GM18519 (cell line): ENCODE results near the gene SH3BP4.

Source experiments
- ATAC-seq: cut with Tn5 transposase; IDR thresholded peaks from one replicate; pipeline ENCODE4 v1.9.1; 2021; ENCODE audit warnings: mild to moderate bottlenecking, moderate library complexity; ENCODE audit not compliant: unreplicated experiment, low FRiP score

The SH3BP4 gene

DNA sequence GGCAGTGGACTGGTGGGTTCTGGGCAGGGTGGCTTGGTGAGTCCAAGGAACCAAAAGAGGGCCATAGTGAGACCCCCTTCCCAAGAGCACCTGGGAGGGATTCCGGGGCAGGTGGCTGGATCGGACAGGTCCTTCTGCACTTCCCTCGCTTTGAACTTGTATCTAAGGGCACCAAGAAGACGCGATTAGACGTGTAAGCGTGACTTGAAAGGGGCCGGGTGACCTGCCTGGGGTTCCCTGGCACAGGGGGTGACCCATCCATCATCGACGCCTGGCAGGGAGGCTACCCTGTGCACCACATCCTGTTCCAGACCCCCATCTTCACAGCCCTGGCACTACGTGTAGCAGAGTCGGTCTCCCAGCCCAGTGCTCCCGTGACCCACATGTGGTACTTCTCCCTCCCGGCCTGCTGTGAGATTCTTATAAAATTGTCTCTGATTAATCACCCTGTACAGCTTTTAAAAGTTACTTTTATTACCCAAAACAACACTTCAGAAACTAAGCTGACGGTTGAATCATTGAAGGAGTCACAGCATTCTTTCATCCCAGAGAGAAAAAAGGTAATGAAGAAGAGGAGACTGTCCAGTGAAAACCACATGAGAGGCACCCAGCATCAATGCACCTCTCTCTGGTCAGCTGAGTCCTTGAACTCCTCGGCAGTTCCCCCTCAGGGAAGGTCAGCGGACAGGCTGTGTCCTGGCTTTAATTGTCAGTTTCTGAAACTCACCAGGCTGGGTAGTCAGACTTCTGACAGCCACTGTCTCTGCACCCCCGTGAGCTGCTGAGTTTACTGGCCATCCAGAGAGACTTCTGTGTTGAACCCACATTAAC, 13.0 kb downstream of the SH3BP4 start:
- ATAC-seq: no peak

DNA sequence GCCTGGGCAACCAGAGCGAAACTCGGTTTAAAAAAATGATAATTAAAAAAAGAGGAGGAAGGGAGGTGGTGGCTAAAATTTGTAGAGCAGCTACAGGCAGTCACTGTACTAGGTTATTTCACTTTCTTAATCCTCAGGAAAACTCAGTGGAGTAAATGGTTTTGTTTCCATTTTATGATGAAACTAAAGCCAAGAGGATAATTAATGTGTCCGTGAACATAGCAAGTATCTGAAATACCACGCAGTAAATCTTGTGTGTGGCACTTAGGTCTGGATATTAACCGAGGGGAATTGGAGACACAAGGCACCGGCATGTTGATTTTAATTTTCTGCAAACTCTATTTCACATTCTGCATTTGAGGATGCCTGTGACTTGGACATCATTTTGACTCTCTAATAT, 14.5 kb downstream of the SH3BP4 start:
- no peak for ATAC-seq

DNA sequence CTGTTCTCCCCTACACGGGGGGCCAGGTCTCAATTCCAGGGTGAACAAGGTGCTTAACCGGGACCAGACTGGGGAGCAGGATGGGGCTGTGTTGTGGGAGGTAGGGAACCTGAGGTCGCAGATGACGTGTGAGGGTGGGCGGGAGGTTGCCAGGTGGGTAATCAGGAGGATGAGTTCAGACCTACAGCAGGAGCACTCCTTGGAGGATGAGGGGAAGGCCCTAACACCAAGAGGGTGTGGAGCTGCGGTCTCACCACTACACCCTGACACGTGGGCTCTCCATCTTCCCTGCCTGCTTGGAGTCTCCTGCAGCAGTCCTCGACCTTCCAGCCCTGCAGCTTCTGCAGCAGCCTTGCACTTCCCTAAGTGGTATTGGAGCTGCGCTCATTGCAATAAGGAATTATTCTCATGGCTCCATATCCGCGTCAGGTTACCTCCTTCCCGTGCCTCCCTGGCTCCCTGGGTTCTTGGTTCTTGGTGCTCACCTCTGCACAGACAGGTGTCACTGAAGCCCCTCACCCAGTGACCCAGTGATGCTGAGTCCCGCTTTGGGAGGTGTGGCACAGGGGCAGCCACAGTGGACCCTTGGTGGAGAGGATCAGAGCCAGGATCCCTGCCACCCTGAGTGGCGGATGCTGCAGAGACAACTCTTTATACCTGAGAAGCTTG, 15.5 kb downstream of the SH3BP4 start:
- ATAC-seq: no peak

DNA sequence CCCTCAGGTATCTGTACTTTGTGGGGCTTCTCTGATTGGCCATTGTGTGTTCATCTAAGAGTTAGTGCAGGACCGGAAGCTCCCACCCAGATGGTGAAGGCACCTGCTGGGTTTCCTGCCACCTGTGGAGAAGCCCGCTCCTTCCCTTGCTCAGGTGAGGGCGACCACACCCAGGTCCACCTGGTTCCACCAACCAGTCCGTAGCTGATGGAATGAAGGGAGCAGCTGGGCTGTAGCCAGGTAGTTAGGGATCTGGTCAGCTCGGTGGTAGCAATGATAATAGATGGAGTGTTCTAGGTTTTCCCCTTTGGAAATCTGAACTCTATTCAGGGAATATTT, 16.0 kb downstream of the SH3BP4 start:
- ATAC-seq: no peak

DNA sequence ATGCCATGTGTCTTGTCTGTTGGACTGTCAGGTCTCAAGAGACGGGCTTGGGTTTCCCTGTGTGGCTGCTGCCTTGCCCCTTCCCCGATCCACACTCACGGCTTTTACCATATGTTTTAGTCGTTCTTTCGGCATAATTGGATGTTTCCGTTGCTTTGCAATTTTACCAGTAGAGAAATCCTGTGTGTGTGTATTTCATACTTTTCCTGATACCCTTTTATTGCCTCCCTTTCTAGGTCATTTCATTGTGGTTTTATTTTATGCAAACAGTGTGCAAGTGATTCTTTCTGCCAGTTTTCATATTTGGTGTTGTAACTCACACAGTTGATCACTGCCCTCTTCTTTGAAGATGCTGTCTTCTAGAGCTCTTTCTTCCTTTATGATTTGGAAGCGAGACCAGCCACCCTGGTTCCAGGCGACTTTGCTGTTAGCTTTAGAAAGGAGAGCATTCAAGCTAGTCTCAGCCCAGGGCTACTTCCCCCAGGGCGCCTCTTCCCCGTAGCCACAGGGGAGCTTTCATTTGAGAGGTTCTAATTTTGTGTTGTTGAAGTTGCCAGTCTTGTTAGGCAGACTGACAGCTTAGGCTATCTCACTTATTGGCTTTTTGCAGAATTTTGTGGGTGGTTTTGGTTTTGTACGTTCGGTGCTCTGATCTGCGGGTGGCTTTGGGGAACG, 17.0 kb downstream of the SH3BP4 start:
- no peak for ATAC-seq

DNA sequence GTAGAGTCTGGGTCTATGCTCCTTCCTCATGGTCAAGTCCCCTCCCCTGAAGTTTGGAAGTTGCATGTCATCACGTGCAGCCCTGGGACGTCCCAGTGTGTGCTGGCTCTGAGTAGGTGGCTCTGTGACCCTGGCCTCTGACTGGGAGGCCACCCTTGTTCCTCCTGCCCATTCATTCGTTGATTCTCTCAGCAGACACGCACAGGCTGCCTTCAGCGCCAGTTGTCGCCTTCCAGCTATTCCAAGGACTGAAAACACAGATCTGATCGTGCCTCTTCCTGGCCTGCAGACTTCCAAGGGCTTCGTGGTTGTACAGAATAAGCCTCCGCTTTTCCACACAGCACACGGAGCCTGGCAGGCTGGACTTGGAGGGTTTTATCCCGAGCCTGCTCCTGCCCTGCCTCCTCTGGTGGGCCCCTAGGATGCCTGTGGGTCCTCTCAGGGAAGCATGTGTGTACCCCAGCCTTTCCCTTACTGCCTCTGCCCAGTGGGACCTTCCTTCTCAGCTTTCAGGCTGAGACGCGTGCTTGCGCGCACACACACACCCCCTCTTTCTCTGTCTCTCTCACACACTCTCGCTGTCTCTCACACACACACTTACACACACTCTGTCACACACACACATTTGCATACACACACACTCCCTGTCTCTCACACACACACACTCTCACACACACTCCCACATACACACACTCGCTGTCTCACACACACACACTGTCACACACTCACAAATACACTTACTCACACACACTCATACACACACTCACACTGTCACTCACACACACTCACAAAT, 17.7 kb downstream of the SH3BP4 start:
- no peak for ATAC-seq

DNA sequence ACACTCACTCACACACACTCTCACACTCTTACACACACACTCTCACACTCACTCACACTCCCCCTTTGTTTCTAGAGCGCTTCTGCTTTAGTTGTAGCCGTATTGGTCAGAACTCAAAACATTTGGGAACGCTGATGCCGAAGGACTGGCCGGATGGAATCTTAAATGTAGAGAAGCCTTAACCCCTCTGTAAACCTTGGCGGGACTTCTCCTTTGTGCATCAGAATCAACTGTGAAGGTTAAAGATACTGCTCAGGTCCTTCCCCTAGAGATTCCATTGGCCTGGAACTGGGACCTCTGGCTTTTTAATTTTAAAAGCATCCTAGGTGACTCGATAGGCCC, 18.3 kb downstream of the SH3BP4 start:
- ATAC-seq: no peak

DNA sequence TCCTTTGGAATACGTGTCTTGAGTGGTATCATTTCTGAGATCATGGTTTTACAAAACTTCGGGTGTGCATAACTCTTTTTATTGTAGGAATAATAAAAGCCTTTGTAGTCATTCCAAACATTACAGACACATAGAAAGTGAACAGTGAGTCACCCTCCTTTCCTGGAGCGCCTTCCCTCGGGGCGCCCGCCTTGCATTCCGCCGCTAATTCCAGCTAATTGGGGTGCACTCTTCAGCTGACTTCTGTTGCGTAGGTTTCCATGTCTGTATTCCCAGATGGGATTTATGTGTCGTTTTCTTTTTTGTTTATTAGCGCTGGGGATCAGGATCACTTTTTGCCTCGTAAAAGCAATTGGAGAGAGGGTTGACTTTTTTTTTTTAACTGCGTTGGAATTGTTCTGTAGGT, 18.7 kb downstream of the SH3BP4 start:
- no peak for ATAC-seq

DNA sequence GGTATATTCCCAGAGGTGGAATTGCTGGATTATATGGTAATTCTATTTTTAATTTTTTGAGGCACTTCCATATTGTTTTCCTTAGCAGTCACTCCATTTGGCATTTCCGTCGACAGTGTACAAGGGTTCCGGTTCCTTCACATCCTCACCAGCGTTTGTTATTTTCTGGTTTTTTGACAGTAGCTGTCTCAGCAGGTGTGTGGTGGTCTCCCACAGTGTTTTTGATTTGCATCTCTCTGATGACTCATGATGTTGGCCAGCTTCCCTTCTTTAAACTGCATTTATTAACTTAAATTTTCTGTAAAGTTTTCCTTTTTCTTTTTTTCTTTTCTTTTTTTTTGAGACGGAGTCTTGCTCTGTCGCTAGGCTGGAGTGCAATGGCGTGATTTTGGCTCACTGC, 19.7 kb downstream of the SH3BP4 start:
- no peak for ATAC-seq

DNA sequence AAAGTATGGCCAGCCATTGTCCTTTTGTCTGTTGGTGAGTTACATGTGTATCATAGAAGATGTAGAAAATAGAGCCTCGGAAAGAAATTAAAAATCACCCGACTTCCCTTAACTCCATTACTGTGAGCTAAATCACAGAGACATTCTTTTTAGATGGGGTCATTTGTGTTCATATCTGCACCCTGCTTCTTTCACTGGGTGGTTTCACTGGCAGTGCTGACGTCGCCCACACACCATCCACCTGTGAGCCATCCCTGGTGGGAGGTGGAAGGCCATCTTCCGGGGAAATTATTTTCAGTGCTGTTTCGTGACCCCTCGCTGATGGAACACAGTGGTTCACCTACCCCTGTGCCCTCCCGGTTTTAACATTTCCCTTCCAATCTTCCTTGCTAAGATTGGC, 21.2 kb downstream of the SH3BP4 start:
- ATAC-seq: no peak

DNA sequence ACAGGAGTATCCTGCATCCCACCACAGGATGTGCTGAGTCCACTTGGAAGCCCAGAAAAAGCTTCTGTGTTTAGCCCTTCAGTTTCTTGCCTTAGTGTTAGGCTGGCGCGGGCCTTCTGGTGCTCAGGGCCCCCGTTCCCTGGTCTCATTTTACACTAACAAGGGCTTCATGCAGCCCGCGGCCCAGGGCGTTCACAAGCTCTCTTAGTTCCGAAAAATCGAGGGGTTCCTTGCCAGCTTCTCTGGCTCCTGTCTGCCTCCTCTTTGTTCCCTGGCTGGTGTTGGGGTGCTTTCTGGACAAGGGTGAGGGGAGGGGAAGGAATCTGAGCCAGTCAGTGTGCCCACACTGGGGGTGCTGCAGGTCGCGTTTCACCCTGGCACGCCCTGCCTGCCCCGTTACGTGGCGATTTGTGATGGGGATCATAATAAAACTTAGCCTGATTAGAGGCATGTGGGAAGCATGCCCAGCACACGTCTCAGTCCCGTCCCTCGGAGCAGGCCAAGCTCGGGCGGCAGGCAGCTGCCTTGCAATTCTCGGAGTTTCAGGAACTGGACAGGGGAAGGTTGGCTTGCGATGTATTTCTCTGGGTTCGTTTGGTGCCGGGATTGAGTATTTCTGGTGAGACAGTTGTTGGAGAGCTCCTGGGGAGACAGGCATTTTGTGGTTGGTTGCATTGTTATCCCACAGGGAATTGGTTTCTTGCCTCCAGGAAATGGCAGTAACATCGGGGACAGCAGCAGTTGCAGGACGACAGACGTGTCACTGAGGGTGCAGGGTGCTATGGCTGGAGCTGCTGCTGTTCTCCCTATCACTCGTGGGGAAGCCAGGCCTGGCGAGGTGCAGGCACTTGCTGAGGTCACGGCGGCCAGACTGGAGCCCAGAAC, 22.9 kb downstream of the SH3BP4 start:
- ATAC-seq: no peak

DNA sequence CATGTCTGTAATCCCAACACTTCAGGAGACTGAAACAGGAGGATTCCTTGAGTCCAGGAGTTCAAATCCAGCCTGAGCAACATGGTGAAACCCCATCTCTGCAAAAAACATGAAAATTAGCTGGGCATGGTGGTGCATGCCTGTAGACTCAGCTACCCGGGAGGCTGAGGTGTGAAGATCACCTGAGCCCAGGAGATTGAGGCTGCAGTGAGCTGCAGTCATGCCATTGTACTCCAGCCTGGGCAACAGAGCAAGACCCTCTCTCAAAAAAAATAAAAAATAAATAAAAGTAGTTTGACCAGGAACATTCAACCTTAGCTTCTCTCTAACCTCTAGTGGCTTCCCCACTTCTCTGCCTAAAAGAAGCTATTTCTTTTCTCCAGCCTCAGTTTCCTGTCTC, 23.8 kb downstream of the SH3BP4 start:
- no peak for ATAC-seq

DNA sequence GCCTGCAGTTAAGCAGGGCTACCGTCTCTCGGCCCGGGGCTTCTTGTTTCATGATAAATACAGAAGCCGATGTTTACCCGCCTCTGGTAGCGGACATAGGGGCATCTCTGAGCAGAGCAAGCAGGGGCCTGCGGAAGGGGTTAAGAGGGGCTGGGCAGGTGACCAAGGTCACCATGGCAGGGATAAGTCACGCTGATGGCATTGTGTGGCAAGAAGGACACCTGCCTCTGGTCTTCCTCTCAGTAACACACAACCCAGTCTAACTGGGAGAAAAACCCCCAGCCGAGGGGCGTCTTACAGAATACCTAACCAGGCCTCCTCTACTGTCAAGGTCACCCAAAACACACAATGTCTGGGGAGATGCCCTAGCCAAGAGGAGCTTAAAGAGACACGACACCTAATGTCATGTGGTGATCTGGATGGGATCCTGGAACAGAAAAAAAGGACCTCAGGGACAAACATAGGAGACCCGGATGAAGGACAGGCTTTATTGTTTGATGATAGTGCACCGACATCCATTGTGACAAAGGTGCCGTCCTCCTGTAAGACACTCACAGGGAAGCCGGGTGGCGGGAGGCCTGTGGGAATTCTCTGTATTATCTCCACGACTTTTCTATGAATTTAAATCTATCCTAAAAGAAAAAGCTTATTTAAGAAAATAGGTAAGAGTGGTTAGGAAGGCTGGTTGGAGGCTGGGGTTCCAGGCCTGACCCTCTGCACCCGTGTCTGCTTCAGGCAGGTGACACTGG, 24.8 kb downstream of the SH3BP4 start:
- ATAC-seq: no peak

DNA sequence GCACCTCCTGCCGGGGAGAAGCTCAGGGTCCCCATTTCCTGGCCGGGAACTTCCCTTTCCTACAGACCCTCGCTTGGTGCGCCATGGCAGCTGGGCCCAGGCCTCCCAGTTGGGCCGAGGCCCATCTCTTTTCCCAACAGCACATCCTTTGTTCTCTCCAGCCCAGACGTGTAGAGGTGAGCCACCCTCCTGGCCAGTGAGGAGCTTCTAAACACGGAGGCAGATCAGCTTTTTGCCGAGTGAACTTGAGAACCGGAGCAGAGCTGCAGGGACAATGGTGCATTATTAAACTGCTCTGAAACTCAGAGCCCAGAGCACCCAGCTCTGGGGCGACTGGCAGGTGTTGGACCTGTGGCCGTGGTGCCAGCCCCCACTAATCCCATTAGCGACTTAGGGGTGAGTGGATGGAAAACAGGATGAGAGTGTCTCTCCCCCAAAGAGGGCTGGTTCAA, 25.4 kb downstream of the SH3BP4 start:
- no peak for ATAC-seq

DNA sequence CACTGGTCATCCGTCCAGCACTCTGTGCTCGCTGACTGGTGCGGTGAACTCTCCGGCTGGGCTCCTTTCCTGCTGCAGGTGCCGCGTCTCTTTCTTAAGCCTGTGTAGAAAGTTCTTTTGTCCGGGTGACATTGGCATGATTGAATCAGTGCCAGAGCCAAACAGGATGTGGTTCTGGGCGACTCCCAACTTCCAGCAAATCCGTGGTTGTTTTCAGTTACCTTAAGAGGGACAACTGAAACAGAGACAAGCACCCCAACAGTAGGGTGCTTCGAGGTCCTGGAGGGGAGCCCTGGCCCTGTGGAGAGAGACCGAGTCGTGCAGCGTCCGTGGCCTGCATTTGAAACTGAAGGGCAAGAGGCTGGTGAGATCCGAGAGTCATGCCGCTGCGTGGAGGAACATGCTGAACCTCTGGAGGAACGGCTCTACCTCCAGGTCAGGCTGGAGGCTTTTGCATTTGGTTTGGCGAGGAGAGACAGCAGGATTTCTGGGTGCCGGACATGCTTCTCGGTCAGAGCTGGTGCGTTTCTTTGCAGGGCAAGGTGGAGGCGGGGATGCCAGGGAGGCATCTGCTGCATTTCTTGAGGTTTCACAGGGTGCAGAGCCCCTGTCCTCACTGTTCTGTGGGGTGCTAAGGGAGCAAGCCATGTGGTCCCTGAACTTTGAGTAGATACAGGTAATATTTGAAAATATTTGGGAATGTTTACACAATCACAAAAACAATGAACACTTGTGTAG, 26.8 kb downstream of the SH3BP4 start:
- ATAC-seq: no peak

DNA sequence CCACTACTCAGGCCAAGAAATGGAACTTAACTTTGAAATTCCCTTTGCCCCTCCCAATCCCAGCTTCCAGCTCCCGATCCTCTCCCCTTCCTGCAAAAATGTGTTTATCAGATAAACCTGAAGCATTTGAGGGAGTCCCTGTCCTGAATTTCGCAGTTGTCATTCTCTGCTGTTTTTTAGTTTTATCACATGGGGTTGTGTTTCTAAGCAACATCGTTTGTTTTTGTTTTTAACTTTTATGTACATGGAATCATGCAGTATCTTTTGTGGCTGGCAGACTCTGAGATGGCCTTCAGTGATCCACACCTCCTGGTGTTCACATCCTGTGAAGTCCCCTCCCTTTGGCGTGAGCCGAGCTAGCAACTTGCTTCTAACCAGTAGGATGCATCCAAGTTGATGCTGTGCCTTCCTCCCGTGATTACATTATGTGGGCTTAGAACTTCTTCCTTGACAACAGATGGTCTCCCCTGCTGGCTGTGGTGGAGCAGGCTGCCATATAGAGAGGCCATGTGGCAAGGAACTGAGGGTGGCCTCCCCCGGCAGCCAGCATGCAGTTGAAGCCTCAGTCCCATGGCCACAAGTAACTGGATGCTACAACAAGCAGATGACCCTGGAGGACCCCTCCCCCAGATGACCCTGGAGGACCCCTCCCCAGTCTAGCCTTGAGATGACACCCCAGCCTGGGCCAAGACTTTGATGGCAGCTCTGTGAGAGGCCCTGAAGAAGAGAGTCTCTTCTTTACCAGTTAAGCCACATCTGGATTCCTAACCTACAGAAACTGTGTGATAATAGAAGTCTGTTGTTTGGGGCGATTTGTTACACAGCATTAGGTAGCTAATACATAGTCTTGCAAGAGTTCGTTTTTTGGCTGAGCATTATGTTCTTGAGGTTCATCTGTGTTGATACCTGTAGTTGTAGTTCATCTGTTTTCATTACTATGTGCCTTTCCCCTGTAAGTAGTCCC, 27.7 kb downstream of the SH3BP4 start:
- ATAC-seq: no peak

DNA sequence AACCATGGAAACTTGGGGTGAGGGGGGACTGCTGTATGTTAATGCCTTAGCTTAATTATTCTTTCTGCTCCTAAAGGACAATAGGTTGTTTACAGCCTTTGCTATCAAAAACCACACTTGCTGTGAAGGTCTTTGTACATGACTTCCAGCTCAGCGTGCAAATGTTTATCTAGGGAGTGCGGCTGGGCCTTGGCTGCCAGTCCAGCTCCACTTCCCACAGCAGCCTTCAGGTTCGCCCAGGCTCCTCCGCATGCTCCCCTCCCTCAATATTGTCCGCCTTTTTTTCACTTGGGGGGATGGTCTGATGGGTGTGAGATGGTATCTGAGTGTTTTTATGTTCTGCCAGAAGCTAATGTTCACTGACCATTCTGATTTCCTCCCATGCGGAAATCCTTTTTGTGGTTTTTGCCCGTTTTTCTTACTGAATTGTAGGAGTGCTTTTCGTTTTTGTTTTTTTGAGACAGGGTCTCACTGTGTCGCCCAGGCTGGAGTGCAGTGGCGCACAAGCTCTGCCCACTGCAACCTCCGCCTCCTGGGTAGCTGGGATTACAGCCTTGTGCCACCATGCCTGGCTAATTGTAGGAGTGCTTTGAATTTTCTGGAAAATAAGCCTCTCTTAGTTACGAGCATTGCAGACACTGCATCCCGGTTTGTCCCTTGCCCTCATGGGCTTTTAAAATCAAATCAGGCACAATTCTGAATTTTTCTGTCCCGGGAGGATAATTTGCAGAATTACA, 28.8 kb downstream of the SH3BP4 start:
- ATAC-seq: no peak
